SKM-1 treated with dmso at 0.1 percent for 144 hours (cell line): Measurements from ENCODE around the gene MPL.

Experiments
- DNase-seq: peaks from one replicate; lab custom pipeline; 2025; ENCODE audit not compliant: unreplicated experiment; lab: John Stamatoyannopoulos, UW

The MPL gene

DNA sequence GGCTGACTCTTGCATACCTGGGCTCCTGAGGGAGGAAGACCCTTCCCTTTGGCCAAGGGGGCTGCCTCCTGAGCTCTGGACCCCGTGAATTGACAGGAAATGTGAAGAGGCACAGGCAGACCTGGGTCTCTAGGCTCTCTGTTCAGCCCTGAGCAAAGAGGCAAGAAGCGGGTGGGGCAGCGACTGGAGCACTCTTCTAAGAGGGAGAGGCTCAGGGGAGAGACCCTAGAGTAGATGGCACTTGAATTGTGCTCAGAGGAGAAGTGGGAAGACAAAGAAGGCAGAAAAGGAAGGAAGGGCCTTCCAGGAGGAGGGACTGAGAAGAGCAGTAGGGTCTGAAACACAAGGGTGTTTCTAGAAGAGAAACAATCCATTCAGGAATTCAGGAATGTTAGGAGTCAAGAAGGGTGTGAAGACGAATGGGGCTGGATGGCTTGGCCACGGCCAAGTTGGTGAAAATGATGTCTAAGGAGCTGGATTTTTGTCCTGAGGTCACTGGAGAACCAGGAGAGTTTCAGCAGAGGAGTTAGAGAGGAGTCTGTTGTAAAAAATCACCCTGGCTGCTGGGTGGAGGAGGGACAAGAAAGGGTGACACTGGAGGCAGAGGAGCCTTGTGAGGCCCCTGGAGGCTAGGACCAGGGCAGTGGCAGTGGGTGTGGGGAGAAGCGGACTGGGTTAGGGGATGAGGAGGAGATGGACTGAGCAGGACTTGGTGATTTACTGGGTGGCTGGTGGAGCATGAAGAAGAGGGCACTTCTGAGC is 31.5 kb upstream of the MPL start:
- no peak for DNase-seq

GRCh38 chr1:43306688-43307457 is 30.7 kb upstream of the MPL start:
- DNase-seq: no peak

DNA sequence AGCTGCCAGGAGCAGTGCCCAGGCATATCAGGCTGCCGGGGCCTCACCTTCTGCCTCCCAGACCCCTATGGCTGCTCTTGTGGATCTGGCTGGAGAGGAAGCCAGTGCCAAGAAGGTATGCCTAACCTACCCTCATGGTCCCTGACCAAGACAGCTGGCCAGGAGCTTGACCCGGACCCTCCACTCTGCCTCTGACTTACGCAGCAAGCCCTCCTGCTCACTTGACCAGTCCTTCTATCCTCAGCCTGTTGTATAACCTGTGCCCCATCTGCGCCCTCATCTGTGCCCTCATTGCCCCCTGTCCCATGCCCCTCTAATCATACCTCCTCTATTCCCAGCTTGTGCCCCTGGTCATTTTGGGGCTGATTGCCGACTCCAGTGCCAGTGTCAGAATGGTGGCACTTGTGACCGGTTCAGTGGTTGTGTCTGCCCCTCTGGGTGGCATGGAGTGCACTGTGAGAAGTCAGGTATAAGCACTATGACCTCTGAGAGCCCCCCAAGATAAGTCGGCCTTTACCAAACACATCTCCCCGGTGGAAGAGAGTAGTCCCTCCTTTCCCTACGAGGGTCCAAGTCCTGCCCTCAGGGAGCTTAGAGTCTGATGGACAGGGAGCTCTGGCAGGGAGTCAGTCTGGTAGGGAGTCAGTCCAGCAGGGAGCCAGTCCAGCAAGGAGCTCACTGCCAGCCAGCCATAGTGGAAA is 30.0 kb upstream of the MPL start:
- no peak for DNase-seq

DNA sequence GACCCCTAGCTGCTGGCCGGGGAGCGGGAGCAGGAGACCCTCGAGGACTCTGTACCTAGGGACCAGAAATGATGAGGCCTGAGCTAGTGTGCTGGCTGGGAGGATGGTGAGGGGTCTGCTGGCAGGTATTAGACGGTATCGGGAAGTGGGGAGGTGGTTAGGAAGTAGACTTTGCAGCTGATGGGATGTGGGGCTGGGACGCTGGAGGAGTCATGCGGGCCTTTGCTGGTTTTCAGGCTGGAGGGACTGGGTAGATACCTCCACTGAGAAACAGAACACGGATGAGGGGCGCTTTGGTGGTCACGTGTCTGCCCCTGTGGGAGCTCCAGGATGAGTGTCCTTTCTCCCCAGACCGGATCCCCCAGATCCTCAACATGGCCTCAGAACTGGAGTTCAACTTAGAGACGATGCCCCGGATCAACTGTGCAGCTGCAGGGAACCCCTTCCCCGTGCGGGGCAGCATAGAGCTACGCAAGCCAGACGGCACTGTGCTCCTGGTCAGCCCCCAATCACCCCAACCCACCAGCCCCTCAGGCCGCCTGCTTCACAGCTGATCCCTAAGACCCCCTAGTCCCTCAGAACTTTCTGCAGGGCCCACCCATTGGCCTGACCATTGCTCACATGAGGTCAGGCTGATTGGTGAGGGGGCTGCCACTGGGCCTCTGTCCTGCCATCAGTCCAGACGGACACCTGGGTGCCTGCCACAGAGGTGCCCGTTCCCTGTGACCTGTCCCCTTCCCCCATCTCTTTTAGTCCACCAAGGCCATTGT is 28.8 kb upstream of the MPL start:
- no peak for DNase-seq

DNA sequence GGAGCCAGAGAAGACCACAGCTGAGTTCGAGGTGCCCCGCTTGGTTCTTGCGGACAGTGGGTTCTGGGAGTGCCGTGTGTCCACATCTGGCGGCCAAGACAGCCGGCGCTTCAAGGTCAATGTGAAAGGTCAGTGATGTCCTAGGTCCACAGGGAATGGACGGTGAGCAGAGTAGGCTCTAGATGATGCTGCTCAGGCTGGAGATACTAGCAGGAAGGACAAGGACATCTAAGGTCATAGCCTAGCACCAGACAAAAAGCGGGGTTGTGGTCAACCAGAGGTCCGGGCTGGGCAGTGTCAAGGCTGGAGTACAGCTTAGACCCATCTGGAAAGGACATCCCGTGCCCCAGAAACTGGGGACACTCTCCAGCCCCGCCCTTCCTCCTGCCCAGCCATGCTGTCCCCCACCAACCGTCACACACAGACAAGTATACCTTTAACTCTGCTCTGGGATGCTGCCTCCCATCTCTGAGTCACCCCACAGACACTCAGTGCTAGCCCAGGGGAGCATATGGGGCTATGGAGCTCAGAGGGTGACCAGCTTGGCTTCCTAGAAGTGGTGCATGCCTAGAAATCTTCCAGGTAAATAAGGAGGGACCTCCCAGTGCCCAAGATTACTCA is 28.1 kb upstream of the MPL start:
- no peak for DNase-seq

GRCh38 chr1:43311521-43311920 is 26.1 kb upstream of the MPL start:
- no peak for DNase-seq

DNA sequence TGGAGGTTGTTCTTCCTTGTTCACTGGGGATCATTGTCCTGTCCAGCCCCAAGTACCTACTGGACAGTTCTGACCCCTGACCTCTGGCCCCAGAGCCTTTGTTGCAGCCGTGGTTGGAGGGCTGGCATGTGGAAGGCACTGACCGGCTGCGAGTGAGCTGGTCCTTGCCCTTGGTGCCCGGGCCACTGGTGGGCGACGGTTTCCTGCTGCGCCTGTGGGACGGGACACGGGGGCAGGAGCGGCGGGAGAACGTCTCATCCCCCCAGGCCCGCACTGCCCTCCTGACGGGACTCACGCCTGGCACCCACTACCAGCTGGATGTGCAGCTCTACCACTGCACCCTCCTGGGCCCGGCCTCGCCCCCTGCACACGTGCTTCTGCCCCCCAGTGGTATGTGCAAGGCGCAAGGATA is 25.4 kb upstream of the MPL start:
- no peak for DNase-seq

DNA sequence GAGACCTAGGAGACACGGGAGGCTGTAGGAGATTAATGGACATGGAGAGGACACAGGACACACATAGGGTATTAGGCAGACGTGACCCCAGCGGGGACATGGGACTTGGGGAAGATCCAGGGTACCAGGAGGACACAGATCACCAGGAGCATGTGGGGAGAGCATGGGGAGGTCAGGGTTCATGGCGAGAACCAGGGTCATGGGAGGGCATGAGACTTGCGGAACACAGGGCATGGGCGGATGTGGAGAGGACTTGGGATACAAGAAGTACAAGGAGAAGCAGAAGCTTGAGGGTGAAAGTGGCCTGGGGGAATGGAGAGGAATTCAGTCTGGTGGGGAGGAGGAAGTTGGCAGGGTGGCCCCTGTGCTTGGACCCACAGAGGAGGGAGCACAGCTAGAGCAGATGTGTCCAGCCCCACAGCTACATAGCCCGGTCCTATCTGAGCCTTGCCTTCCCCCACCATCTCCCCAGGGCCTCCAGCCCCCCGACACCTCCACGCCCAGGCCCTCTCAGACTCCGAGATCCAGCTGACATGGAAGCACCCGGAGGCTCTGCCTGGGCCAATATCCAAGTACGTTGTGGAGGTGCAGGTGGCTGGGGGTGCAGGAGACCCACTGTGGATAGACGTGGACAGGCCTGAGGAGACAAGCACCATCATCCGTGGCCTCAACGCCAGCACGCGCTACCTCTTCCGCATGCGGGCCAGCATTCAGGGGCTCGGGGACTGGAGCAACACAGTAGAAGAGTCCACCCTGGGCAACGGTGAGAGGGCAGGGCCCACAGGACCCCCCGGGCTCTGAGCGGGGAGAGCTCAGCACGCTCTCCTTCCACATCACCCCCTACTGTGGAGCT is 24.7 kb upstream of the MPL start:
- no peak for DNase-seq

GRCh38 chr1:43313771-43314170 is 23.8 kb upstream of the MPL start:
- no peak for DNase-seq

DNA sequence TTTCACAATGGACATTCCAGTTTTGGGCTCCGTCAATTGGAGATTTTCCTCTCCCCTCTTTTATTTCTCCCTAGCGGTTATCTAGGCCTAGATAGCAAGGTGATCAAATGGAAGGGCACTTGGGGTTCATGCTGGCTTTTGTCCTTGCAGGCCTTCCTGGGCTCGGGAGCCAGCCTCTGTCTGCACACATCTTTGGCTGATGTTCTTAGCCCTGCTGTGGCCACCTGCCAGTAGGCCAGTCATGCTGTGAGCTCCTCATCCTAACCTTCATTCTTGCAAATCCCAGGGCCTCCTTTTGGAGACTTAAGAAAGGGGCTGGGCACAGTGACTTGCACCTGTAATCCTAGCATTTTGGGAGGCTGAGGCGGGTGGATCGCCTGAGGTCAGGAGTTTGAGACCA is 23.4 kb upstream of the MPL start:
- no peak for DNase-seq

DNA sequence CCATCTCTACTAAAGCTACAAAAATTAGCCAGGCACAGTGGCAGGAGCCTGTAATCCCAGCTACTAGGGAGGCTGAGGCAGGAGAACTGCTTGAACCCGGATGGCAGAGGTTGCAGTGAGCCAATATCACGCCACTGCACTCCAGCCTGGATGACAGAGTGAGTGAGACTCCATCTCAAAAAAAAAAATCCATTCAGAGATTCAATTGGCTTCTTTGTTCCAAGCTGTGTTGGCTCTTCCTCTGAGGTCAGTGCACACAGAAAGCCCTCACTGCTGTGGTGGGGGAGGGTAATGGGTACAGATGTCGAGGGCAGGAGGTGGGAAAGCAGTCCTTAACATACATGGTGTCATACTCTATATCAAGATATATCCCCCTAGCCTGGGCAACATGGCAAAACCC is 22.1 kb upstream of the MPL start:
- DNase-seq: no peak

GRCh38 chr1:43315963-43316737 is 21.5 kb upstream of the MPL start:
- DNase-seq: no peak

- no peak for DNase-seq
Measured at GRCh38 chr1:43316738-43317520, 20.7 kb upstream of the MPL start.

- no peak for DNase-seq
Measured at GRCh38 chr1:43317817-43318471, 19.7 kb upstream of the MPL start.

GRCh38 chr1:43318831-43319230 is 18.8 kb upstream of the MPL start:
- no peak for DNase-seq

DNA sequence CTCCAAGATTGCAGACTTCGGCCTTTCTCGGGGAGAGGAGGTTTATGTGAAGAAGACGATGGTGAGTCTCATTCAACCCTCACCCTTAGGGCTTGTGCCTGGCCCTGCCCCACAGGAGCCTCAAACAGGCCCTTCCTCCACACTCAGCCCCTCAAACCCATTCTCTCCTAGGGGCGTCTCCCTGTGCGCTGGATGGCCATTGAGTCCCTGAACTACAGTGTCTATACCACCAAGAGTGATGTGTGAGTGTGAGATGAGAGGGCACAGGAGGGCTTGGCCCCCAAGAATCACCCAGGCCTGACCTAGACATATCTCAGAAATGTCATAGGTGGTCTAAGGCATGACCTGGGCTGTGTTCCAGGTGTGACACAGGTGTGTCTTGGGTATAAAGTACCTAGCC is 18.3 kb upstream of the MPL start:
- DNase-seq: no peak

DNA sequence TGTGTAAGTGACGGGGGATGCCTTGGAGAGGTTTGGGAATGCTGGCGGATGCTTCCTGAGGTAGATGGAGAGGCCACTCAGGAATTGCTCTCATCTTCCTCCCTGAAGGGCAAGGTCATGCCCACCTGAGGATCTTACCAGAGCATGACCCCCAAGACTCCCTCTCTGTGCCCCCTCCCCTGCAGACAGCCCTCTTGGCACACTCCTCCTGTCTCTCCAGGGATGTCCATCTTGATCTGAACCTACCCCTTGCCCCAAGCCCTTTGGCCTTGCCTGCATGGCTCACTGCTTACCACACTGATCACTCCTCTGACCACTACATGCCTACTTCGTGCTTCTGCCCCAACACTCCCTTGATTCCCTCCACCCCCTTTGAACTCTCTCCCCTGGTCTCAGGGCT is 17.9 kb upstream of the MPL start:
- DNase-seq: no peak

- no peak for DNase-seq
Measured at GRCh38 chr1:43321331-43321891, 16.2 kb upstream of the MPL start.
